Measurements from ENCODE around the gene ST8SIA2. TPM values are rescaled to one million over a fixed set of nuclear protein-coding genes. Genes with fewer than 3 reads are reported as not detected.

The ST8SIA2 gene
- total RNA-seq, 1 experiment from 2014 or later: 0.43 TPM

DNA sequence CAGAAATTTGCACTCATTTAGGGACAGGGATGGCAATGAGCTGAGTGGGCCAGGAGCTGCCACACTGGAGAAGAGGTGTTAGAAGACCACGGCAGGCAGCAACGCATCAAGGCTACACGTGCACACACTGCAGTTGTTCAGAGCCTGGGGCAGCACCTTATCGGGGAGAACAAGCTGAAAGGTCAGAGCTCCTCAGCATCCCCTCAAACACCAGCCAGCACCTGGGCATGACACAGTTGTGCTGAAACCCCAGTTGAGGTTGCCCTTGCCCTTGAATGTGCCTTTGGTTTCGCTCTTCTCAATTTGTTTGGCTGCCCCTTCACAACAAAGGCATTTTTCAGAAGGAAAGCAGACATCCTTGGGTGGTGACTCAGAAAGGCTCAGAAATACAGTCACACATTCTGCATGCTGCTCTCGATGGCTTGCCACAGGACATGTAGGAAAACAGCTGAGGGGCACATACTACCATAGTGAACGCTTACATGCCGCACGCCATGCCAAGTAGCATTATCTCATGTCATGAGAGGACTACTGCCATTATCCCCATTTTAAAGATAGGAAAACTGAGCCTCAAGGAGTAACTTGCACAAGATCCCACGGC, 57.6 kb downstream of the ST8SIA2 start:
- TF ChIP-seq EZH2 (IDR thresholded peaks at IDR 0.05; ENCODE audit: borderline replicate concordance, low read depth, low read length, poor library complexity, severe bottlenecking) (no peak), CTCF (conservative IDR thresholded peaks at IDR 0.05; ENCODE audit: low read depth, low read length) (no peak)
- no peak overlapping the region for H3K27ac ChIP-seq (ENCODE audit: low read depth, low read length, poor library complexity, severe bottlenecking)
- POLR2A ChIA-PET (ENCODE audit: low non-redundant PET): no interaction called here
- H3K4me1 ChIP-seq (ENCODE audit: insufficient read depth, low read length, poor library complexity, severe bottlenecking): peaks cover 8% of the 10 kb centered on the region
- BruUV-seq (replicated peaks): no TSS peak
- no peaks in the 10 kb centered on the region for H3K9me3 ChIP-seq (ENCODE audit: low read depth, low read length, poor library complexity, severe bottlenecking)
- H3K27me3 ChIP-seq (replicated peaks; ENCODE audit: insufficient read depth, low read depth, low read length, poor library complexity): peaks cover 7% of the 10 kb centered on the region
- CTCF ChIA-PET: no interaction called here
- intact Hi-C loops (cut with micrococcal nuclease; ENCODE audit: unreplicated experiment): no loop called here
- H3K4me3 ChIP-seq (ENCODE audit: low read depth, low read length, poor library complexity, severe bottlenecking): no peak overlapping the region
- DNase-seq (ENCODE audit: low spot score): no peak
- H3K36me3 ChIP-seq (ENCODE audit: insufficient read depth, low read length, poor library complexity, severe bottlenecking): no peaks in the 10 kb centered on the region

- H3K27ac ChIP-seq (ENCODE audit: low read depth, low read length, poor library complexity, severe bottlenecking): no peak overlapping the region
- CTCF ChIA-PET: no interaction called here
- BruUV-seq (replicated peaks): no TSS peak
- H3K9me3 ChIP-seq (ENCODE audit: low read depth, low read length, poor library complexity, severe bottlenecking): no peaks in the 10 kb centered on the region
- TF ChIP-seq EZH2 (IDR thresholded peaks at IDR 0.05; ENCODE audit: borderline replicate concordance, low read depth, low read length, poor library complexity, severe bottlenecking): no peak
- no peak for TF ChIP-seq CTCF (conservative IDR thresholded peaks at IDR 0.05; ENCODE audit: low read depth, low read length)
- DNase-seq (ENCODE audit: low spot score): no peak
- H3K4me3 ChIP-seq (ENCODE audit: low read depth, low read length, poor library complexity, severe bottlenecking): no peak overlapping the region
- intact Hi-C loops (cut with micrococcal nuclease; ENCODE audit: unreplicated experiment): no loop called here
- peaks cover 5% of the 10 kb centered on the region for H3K27me3 ChIP-seq (replicated peaks; ENCODE audit: insufficient read depth, low read depth, low read length, poor library complexity)
- H3K36me3 ChIP-seq (ENCODE audit: insufficient read depth, low read length, poor library complexity, severe bottlenecking): no peaks in the 10 kb centered on the region
- POLR2A ChIA-PET (ENCODE audit: low non-redundant PET): no interaction called here
- H3K4me1 ChIP-seq (ENCODE audit: insufficient read depth, low read length, poor library complexity, severe bottlenecking): peaks cover 8% of the 10 kb centered on the region
Observed at GRCh38 chr15:92452143-92452542, 58.5 kb downstream of the ST8SIA2 start.

DNA sequence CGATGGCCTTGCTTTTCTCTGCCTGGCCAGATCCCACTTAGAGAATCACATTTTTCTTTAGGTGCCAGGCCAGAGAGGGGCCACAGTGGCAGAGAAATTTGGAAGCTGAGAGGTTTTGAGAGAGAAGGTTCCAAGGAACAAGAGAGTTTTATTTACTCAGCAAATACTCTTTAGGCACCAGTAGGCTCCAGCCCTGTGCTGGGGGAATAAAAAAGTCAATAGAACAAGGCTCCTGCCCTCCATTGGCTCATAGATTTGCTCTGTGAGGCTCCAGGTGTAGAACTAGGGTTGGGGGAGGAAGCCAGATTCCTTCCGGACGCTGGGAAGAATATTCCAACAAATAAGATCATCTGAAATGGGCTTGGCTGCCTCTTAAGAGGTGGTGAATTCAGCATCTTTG, 59.9 kb downstream of the ST8SIA2 start:
- TF ChIP-seq EZH2 (IDR thresholded peaks at IDR 0.05; ENCODE audit: borderline replicate concordance, low read depth, low read length, poor library complexity, severe bottlenecking) (no peak), CTCF (conservative IDR thresholded peaks at IDR 0.05; ENCODE audit: low read depth, low read length) (no peak)
- intact Hi-C loops (cut with micrococcal nuclease; ENCODE audit: unreplicated experiment): no loop called here
- Histone ChIP-seq H3K4me3 (ENCODE audit: low read depth, low read length, poor library complexity, severe bottlenecking) (no peak overlapping the region), H3K9me3 (ENCODE audit: low read depth, low read length, poor library complexity, severe bottlenecking) (no peaks in the 10 kb centered on the region), H3K4me1 (ENCODE audit: insufficient read depth, low read length, poor library complexity, severe bottlenecking) (peaks cover 8% of the 10 kb centered on the region), H3K27ac (ENCODE audit: low read depth, low read length, poor library complexity, severe bottlenecking) (no peak overlapping the region), H3K27me3 (replicated peaks; ENCODE audit: insufficient read depth, low read depth, low read length, poor library complexity) (peaks cover 5% of the 10 kb centered on the region), H3K36me3 (ENCODE audit: insufficient read depth, low read length, poor library complexity, severe bottlenecking) (no peaks in the 10 kb centered on the region)
- POLR2A ChIA-PET (ENCODE audit: low non-redundant PET): no interaction called here
- BruUV-seq (replicated peaks): no TSS peak
- no peak for DNase-seq (ENCODE audit: low spot score)
- CTCF ChIA-PET: no interaction called here

Measured in A673 (cell line).